Sigmoid colon (tissue), 4 donors: ENCODE results near the gene ANKRD36C.
"Not testable (repeated sequence)": the region's sequence is repeated elsewhere in the genome, so short reads cannot be mapped to it uniquely, and the experiment has no call there.

Experiments
- CTCF ChIP-seq, 4 experiments: fragments of 450-650 bp in 3 of 4; fragments of 200-600 bp in 1 of 4; IDR thresholded peaks; one replicate each; pipeline ENCODE4 v1.5.1; 2016 to 2019; ENCODE audit warnings: antibody characterized with exemption in 4 of 4, mild to moderate bottlenecking in 3 of 4, moderate library complexity in 2 of 4
- EP300 ChIP-seq, 4 donors: sonication (generic); formaldehyde crosslinking; IDR thresholded peaks; one replicate each; pipeline ENCODE4 v1.6.1; 2017; ENCODE audit warnings: antibody characterized with exemption in 4 of 4
- POLR2A ChIP-seq, 2 donors: fragments of 450-650 bp; IDR thresholded peaks; one replicate each; pipeline ENCODE4 v1.6.1; 2016; ENCODE audit warnings: antibody characterized with exemption in 2 of 2, mild to moderate bottlenecking in 2 of 2, moderate library complexity in 2 of 2
- POLR2AphosphoS5 ChIP-seq, 4 donors: sonication (generic); formaldehyde crosslinking; IDR thresholded peaks; one replicate each; pipeline ENCODE4 v1.6.1; 2017; ENCODE audit warnings: antibody characterized with exemption in 4 of 4

- TF ChIP-seq POLR2A, CTCF, EP300, POLR2AphosphoS5 (IDR thresholded peaks at IDR 0.05): not testable (repeated sequence)
Observed at GRCh38 chr2:95990884-95991283, 740 bp downstream of the ANKRD36C start.
